NCI-H2227 treated with DMSO at 0.1 percent for 48 hours (cell line): ENCODE measurements around the gene DPAGT1.
"Not testable (repeated sequence)": the region's sequence is repeated elsewhere in the genome, so short reads cannot be mapped to it uniquely, and the experiment has no call there.

ENCODE experiments used
- DNase-seq: peaks from one replicate; lab custom pipeline; 2025; lab: John Stamatoyannopoulos, UW

Gene DPAGT1

DNA sequence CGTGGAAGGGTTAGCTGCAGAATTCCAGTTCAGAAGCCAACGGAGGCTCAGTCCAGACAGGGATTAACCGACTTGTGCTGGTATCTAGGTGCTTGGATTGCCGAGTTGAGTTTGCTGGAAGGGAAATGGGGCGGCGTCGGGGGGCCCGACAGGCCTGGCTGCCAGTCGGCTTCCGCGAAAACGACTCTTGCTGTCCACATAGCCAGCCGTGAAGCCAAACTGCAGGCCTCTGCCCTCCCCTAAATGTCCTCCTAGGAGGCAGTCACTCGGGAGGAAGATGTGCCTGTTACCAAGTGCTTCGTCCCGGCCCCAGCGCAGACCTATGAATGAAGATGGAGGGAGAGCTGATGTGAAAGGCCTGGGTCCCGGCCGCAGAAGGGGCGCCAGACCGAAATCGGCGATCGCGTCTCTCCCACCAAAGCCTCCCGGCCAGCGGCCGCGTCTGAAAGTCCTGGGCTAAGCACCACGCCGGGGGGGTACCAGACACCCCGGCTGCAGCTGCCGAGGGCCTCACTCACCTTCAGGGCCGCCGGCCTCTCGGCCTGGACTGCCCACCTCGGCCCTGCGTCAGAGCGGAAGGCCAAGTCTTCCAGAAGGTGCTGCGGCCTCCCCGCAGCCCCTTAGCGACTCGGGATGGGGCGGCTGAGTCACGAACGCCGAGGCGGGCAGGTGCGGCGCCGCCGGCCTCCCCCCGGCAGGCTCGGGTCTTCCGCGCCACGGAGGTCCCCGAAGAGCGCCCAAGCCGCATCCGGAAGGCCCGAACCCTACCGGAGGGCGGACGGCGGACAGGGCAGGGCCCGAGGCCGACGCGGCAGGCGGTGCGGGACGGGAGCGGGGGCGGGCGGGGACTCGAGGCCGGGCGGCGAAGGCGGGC, 7.5 kb downstream of the DPAGT1 start:
- DNase-seq = no peak

DNA sequence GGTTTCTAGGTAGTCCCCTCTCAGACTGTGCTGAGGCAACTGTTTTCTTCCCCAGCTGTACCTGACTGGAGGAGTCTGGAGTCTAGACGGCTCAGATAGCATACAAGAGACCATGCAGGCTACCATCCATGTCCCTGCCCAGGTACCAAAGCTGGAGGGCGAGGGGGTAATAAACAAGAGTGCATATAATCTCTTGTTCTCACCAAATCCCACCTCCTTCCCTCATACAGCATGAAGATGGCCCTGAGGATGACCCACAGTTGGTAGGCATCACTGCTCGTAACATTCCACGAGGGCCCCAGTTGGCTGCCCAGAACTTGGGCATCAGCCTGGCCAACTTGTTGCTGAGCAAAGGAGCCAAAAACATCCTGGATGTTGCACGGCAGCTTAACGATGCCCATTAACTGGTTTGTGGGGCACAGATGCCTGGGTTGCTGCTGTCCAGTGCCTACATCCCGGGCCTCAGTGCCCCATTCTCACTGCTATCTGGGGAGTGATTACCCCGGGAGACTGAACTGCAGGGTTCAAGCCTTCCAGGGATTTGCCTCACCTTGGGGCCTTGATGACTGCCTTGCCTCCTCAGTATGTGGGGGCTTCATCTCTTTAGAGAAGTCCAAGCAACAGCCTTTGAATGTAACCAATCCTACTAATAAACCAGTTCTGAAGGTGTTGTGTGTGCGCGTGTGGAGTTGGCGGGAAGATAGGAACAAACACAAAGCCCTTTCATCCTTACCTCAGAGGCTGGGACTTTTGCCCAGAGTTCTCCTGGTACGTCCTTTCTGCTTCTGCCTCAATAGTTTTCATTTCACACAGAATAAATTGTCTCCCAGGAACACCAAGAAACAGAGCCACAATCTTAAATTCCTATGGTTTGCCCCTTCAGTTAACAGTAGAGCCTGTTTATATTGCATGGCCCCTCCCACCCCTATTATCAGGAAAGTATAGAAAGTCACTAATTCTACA, 8.5 kb downstream of the DPAGT1 start:
- no peak for DNase-seq

DNA sequence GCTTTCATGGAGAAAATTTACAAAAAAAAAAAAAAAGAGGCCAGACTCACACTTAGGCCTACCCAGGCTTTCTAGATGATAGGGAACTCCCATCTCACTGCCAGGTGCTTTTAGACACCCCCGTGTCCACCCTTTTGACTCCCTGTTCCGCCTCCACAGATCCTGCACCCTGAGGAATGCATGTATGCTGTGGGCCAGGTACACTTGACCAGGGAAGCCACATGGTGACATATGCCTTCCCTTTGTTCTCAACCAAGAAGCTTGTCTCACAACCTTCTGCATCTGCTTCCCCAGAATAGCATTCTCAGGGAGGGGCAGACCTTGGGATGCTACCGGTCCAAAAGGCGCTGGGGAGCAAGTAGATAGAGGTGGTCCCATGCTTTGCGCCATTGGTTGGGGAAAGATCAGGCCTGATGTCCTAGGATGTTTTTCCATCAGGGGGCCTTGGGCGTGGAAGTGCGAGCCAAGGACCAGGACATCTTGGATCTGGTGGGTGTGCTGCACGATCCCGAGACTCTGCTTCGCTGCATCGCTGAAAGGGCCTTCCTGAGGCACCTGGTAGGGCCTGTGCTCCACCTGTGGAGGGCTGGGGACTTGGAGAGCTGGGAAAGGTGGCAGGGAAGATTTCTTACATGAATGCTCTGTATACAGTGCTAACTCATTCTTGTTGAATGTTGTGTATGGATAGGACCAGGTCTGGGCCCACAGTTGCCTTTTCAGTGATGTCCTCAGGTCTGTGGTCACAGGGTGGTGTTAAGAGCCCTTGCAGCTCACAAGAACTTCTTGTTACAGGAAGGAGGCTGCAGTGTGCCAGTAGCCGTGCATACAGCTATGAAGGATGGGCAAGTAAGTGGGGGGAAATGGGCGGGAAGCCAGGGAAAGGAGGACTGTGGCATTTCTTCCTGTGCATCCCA, 9.4 kb downstream of the DPAGT1 start:
- no peak for DNase-seq

DNA sequence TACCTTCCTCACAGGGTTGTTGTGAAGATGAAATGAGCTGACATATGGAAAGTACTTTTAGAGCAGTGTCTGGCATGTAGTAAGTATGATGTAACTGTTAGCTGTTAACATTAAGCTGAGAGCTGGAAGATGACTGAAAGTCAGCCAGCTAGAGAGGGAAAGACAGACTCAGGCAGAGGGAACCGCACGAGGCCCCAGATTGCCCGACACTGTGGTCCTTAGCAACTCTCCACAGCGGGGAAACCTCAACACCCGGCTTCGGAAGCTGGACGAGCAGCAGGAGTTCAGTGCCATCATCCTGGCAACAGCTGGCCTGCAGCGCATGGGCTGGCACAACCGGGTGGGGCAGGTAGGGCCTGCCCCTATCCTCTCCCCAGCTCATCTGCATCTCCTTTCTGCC, 10.5 kb downstream of the DPAGT1 start:
- DNase-seq = no peak

DNA sequence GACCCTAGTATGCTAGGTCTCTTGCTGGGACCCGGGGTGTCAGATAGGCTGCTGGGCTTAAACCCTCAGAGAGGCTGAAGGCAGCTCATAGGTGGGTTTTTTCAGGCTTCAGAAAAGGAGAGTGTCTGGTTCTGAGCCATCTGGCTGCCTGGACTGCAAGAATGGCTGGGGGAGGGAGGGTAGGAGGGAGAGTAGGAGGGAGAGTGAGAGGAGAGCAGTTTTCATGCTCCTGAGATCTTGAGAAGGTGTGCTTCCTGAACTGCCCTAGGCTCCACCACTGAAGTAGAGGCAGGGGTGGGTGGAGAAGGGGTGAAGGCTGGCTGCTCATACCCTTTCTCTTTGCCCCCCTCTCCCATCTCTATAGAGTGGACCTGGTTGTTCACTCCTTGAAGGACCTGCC, 12.3 kb downstream of the DPAGT1 start:
- DNase-seq = no peak

DNA sequence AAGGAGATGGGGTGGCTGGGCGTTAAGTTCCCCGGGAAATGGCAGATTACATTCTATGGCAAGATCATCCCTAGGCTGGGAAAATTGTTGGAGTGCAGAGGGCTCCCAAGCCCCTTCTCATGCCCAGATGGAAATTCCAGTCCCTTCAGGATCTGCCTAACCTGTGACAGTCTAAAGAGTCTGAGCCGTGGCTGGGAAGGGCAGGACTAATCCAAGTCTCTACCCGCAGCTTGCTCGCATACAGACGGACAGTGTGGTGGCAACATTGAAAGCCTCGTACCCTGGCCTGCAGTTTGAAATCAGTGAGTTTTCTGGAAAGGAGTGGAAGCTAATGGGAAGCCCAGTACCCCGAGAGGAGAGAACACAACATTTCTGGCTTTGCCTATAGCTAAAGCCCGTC, 13.2 kb downstream of the DPAGT1 start:
- DNase-seq = no peak

DNA sequence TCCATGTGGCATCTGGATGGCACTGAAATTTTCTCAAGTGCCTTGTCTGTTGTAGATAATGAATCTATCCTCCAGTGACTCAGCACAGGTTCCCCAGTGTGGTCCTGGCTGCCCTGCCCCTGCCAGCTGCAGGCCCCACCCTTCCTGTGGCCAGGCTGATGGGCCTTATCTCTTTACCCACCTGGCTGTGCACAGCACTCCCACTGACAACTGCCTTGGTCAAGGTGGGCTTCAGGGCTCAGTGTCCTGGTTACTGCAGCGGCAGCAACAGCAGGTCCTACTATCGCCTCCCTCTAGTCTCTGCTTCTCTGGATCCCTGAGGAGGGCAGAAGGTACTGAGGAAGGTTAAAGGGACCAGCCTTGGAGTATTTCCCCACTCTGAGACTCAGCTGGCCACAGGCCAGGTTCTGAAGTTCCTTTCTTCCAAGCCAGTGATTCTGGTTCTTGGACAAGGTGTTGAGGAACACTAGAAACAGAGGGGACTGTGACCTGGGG, 13.9 kb downstream of the DPAGT1 start:
- no peak for DNase-seq

DNA sequence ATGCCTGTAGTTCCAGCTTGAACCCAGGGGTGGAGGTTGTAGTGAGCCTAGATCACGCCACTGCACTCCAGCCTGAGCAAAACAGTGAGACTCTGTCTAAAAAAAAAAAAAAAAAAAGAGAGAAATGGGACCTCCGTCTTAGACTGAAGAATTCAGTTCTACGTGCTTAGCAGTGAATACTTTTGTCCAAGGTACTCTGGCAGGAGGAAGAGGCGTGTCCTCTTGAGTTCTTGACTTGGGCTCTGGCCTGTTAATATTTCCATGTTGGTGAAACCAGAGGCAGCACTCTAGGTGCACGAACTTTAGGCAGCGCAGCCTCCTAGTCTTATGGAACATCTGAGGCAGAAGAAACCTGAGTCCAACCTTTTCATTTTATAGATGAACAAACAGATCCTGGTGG, 14.5 kb downstream of the DPAGT1 start:
- no peak for DNase-seq

DNA sequence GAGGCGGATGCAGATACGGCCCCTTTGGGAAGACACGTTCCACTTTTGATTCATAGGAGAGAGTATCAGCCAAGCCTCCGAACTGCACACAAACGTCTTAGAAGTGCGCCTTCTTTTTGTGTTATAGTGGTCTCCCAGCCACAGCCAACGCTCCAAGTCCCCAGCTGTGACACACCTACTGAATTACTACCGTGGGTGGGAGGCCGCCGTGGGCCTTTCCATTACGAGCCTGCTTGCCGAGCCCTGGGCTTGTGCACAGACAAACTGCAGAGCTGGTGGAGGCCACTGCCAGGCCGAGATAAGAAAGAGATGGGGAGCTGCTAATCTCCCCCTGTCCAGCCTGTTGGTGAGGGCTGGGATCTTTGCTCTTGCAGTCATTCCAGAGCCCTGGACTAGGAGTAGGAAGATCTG, 16.2 kb downstream of the DPAGT1 start:
- no peak for DNase-seq

DNA sequence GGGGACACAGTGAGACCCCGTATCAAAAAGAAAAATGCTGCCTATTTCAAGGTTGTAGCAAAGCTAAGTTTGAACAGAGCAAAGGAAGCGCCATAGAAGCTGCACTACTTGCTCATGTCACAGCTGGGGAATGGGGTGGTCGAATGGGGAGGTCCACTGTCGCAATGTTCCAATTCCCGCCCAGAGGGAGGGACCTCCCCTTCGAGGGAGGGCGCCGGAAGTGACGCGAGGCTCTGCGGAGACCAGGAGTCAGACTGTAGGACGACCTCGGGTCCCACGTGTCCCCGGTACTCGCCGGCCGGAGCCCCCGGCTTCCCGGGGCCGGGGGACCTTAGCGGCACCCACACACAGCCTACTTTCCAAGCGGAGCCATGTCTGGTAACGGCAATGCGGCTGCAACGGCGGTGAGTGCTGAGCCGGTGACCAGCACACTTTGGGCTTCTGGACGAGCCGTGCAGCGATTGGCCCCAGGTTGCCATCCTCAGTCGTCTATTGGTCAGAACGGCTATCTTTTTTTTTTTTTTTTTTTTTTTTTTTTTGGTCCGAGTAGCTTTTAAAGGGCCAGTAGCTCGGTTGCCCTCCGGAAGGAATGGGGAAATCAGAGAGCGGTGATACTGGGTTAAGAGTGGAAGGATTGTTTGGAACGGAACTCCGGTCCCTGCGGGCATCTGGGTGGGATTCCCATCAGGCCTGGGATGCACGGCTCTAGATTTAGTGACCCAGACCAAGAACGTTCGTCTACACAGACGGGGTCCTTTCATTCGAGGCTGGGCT, 16.8 kb downstream of the DPAGT1 start, which contains the start of gene HMBS:
TSS of gene HMBS (plus strand) at position 219 of the 774 bp plus-strand sequence. CDS start at position 372, 153 bp downstream.
- peak; percentile 90 for DNase-seq

DNA sequence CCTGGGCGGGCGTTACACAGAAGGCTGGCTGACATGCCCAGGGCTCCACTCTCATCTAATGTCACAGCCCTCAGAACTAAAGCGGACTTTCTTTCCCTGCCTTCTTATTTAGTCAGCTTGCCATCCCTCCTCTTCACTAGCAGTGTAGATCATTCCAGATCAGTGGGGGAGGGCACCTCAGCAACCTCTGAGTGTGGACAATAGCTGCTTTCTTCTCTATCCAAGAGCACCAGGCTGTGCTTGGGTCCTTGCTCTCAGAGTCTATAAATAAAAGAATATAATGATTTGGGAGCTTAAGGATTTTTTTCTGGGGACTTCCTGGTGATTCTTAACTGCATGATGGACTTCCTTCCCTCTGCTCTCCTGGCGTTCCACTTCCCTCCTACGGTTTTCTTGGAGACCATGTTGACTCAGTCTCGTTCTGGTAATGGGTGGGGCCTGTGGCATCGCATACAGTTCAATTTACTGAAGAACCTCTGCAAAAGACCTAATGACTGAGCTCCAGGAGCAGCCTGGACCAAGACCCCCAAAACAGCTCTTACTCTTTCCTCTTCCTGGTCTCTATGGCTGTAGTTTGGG, 19.9 kb downstream of the DPAGT1 start:
- DNase-seq = no peak

DNA sequence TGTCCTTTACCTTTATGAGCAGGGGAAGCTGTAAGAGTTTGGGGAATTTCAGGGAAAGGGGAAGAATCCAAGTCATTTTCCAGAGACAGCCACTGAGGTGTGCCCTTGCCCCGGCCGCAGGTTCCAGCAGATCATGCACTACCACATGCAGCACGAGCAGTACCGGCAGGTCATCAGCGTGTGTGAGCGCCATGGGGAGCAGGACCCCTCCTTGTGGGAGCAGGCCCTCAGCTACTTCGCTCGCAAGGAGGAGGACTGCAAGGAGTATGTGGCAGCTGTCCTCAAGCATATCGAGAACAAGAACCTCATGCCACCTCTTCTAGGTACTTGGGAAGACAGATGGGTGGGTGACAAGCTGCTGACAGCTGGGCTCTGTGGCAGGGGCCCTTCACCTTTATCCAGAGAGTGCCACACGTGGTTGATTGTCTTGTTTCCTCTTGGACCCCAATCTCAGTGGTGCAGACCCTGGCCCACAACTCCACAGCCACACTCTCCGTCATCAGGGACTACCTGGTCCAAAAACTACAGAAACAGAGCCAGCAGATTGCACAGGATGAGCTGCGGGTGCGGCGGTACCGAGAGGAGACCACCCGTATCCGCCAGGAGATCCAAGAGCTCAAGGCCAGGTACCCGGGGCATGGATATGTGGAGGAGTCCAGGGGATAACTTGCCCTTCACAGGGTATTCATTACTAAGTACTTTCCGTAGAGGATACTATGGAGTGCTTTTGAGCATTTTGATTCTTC, 22.8 kb downstream of the DPAGT1 start:
- DNase-seq = no peak

DNA sequence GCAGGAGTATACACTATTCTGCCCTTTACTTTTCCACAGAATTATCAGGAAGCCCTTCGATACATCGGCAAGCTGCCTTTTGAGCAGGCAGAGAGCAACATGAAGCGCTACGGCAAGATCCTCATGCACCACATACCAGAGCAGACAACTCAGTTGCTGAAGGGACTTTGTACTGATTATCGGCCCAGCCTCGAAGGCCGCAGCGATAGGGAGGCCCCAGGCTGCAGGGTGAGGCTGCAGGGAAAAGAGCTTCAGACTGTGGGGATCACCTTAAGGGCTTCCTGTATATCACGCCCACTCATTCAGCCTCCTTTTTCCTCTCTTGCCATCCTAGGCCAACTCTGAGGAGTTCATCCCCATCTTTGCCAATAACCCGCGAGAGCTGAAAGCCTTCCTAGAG, 23.8 kb downstream of the DPAGT1 start:
- no peak for DNase-seq

DNA sequence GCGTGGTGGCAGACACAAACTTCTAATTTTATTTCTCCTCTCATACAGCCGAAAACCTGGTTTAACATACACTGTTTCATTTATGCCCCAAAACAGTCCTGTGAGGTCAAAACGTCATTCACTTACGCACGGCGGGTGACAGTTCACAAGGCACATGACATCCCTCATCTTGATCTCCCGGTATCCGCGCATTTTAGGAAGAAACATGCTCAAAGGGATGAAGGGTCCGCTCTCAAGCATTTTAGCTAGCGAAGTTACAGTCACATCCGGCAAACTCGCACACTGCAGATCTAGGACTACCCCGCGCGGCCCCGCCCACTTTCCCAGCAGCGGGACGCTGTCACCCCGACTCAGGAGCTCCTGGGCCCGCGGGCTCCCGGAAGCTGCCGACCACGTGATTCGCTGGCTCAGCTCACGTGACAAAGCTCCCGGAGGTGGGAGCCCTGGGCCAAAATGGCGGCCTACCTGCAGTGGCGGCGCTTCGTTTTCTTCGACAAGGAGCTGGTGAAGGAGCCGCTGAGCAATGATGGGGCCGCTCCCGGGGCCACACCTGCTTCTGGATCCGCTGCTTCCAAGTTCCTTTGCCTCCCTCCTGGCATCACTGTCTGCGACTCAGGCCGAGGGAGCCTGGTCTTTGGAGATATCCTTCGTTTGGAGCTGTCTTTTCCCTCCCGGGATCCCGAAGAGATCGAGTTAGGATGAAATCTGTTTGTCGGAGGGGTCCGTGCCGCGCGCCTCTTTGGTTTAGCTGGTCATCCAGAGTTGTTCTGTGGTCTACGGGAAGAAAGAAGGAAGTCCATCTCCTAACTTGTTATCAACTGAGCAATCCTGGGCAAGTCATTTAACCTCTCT, 34.1 kb downstream of the DPAGT1 start, which contains the start of gene VPS11:
TSS of gene VPS11 (plus strand) at position 448 of the 852 bp plus-strand sequence. CDS start at position 454, 6 bp downstream.
- DNase-seq = peak; percentile 77

DNA sequence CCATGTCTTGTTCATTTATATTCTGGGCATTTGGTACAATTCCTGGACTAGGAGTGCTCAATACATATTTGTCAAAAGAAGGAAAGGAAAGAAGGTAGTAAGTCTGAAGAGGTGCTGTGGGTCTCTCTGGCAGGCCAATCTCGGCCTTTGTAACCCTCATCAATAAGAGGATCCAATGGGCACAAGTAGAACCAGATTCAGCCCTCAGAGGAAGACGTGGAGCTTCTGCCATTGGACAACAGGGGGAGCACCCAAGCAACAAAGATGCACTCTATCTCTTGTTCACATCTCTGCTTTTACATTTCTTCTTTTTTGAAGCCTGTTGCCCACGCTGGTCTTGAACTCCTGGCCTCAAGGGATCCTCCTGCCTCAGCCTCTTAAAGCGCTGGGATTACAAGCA, 36.3 kb downstream of the DPAGT1 start:
- DNase-seq = no peak

DNA sequence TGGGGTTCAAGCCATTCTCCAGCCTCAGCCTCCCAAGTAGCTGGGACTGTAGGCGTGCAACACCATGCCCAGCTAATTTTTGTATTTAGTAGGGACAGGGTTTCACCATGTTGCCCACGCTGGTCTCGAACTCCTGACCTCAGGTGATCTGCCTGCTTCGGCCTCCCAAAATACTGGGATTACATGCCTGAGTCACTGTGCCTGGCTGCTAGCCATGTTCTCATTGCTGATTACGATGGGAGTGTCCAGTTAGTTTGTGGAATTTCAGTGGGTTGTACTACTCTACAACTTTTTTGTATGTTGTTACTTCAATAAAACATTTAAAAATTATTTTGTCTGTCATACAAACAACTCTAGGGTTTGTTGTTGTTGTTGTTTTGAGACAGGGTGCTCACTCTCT, 38.9 kb downstream of the DPAGT1 start:
- no peak for DNase-seq

DNA sequence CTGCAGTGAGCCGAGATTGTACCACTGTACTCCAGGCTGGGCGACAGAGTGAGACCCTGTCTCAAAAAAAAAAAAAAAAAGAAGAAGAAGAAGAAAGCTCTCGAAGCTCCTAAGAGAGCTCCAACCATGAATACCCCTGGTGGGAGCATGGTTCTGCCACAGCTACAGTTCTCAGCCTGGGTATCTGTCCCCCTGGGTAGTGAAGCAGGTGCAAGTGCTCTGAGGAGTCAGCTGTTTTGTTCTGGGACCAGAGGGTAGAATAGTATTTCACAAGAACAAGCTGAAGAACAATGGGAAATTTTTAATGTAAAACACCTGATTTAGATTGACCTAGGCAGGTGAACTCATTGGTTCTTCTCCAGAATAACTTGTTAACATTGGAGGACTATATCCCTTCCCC, 40.4 kb downstream of the DPAGT1 start:
- DNase-seq = no peak

DNA sequence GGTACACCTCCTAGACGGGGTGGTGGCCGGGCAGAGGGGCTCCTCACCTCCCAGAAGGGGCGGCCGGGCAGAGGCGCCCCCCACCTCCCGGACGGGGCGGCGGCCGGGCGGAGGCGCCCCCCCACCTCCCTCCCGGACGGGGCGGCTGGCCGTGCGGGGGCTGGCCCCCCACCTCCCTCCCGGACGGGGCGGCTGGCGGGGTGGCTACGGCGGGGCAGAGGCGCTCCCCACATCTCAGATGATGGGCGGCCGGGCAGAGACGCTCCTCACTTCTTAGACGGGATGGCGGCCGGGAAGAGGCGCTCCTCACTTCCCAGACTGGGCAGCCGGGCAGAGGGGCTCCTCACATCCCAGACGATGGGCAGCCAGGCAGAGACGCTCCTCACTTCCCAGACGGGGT, 42.5 kb downstream of the DPAGT1 start:
- not testable (repeated sequence) for DNase-seq
